Endodermal cell (in vitro differentiated cells): ENCODE results near the gene MPDZ. TPM values are rescaled to one million over a fixed set of nuclear protein-coding genes. Genes with fewer than 3 reads are reported as not detected.

Experiments used
- DNase-seq: peaks from one replicate; pipeline ENCODE4 v3.0.0-alpha.2; 2017
- H3K27ac ChIP-seq: 2 replicates; pipeline ENCODE4 v1.5.1; 2013; ENCODE audit warnings: mild to moderate bottlenecking, low read depth, low read length, moderate library complexity
- H3K27me3 ChIP-seq: 2 replicates; pipeline ENCODE4 v1.6.1; 2013; ENCODE audit warnings: mild to moderate bottlenecking, low read length, moderate library complexity; ENCODE audit not compliant: insufficient read depth, control insufficient read depth, poor library complexity, severe bottlenecking
- H3K36me3 ChIP-seq: 2 replicates; pipeline ENCODE4 v1.7.0; 2013; ENCODE audit warnings: mild to moderate bottlenecking, low read length, moderate library complexity; ENCODE audit not compliant: control insufficient read depth, insufficient read depth
- H3K4me1 ChIP-seq: one replicate; pipeline ENCODE4 v1.7.0; 2013; ENCODE audit warnings: low read length; ENCODE audit not compliant: control insufficient read depth, insufficient read depth
- H3K4me3 ChIP-seq: 2 replicates; pipeline ENCODE4 v1.5.1; 2013; ENCODE audit warnings: mild to moderate bottlenecking, low read length, moderate library complexity
- H3K9ac ChIP-seq: 2 replicates; pipeline ENCODE4 v1.6.1; 2013; ENCODE audit warnings: mild to moderate bottlenecking, low read length, moderate library complexity; ENCODE audit not compliant: poor library complexity, severe bottlenecking; ENCODE audit errors: extremely low read depth
- H3K9me3 ChIP-seq: 2 replicates; pipeline ENCODE4 v1.6.1; 2013; ENCODE audit warnings: mild to moderate bottlenecking, low read length, moderate library complexity; ENCODE audit not compliant: control insufficient read depth
- H3K27ac Mint-ChIP-seq: 2 replicates; pipeline ENCODE4 v1.8.0; 2020; ENCODE audit warnings: mixed read lengths
- H3K27me3 Mint-ChIP-seq: 2 replicates; pipeline ENCODE4 v1.8.0; 2021; ENCODE audit warnings: mild to moderate bottlenecking, mixed read lengths; ENCODE audit not compliant: insufficient read depth
- H3K36me3 Mint-ChIP-seq: 2 replicates; pipeline ENCODE4 v1.8.0; 2020; ENCODE audit warnings: low read depth, mixed read lengths
- H3K4me1 Mint-ChIP-seq: 2 replicates; pipeline ENCODE4 v1.8.0; 2020; ENCODE audit warnings: mixed read lengths
- H3K4me3 Mint-ChIP-seq: 2 replicates; pipeline ENCODE4 v1.8.0; 2020; ENCODE audit warnings: mild to moderate bottlenecking, moderate library complexity, mixed read lengths
- H3K9me3 Mint-ChIP-seq: 2 replicates; pipeline ENCODE4 v1.8.0; 2020; ENCODE audit warnings: mild to moderate bottlenecking, mixed read lengths
- CTCF ChIP-seq: fragments of 200-600 bp; sonication (generic); conservative IDR thresholded peaks from 2 replicates; pipeline ENCODE4 v1.5.0; 2021; ENCODE audit warnings: antibody characterized with exemption, mild to moderate bottlenecking
- WGBS, 2 experiments: methylation state at CpG; one replicate each; pipeline versions ENCODE4 v1.1.5 to v1.1.7; 2013; ENCODE audit warnings: missing lambda C conversion rate in 2 of 2, mixed read lengths in 1 of 2; ENCODE audit not compliant: insufficient coverage in 1 of 2, insufficient read length in 1 of 2; 5-methylcytosine and 5-hydroxymethylcytosine counted together
- total RNA-seq, 2 donors: library from RNA; stranded (reverse); fragmentation: NEBNext Ultra II Directional in 1 of 2; extraction: Animal tissue kit (Norgen Biotek cat#: 25700) in 1 of 2; gene quantifications; 2 replicates in 1 of 2; 3 replicates in 1 of 2; pipeline ENCODE4 v1.2.1, GENCODE V29; 2021

The MPDZ gene
- total RNA-seq, 2 donors from 2014 or later, result 38.0 to 44.0 TPM

DNA sequence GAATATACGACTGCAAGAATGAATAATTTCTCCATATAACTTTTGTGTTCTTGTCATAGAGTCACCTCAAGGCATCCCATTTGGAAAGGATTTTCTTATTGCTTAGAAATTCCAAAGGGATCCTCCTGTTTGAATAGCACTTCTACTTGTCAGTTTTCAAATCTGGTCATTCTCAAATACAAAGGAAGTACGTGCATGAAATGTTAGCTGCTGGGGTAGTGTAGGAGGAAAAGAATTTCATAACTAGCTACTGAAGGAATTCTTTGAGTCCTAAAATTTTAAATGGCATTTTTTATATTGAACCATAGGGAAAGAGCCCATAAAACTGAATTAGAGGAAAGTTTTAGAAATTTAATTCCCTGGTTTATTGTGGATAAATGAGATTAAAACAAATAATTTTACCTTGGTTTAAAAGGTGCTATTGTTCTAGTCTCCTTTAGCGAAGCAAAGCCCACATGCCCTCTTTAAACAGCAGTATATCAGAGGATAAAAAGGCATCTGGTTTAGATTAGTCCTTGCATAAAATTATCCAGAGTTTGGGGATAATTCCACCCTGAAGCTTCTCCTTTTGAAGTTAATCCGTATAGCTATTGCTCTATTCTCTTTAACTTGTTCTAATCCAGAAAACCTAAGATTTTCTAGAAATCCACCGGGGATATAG is 2.0 kb upstream of the MPDZ start:
- Mint-ChIP-seq H3K27ac (no peak overlapping the region), H3K9me3 (no peaks in the 10 kb centered on the region), H3K36me3 (no peaks in the 10 kb centered on the region), H3K4me3 (no peak overlapping the region), H3K27me3 (no peaks in the 10 kb centered on the region), H3K4me1 (peaks cover 8% of the 10 kb centered on the region)
- H3K27me3 ChIP-seq, result no peaks in the 10 kb centered on the region
- H3K4me3 ChIP-seq, result no peak overlapping the region
- no peaks in the 10 kb centered on the region for H3K9me3 ChIP-seq
- no peak overlapping the region for H3K9ac ChIP-seq
- no peak for TF ChIP-seq CTCF
- no peaks in the 10 kb centered on the region for H3K36me3 ChIP-seq
- no peak overlapping the region for H3K27ac ChIP-seq
- H3K4me1 ChIP-seq, result no peaks in the 10 kb centered on the region
- no peak for DNase-seq
- WGBS, 2 experiments, result 86 to 97% methylated on average over 3 to 4 of the region's 5 CpGs

- peak overlapping the region; percentile 92 for H3K27ac ChIP-seq
- 0 to 1% methylated on average over 12 to 53 of the region's 67 CpGs for WGBS, 2 experiments
- peak overlapping the region; percentile 90 for H3K27ac Mint-ChIP-seq
These were observed 885 bp downstream of the MPDZ start for GRCh38 chr9:13278368-13279246.

GRCh38 chr9:13278023-13278367 is 1.5 kb downstream of the MPDZ start:
- Histone ChIP-seq H3K27ac (peak overlapping the region; percentile 92), H3K4me1 (no peaks in the 10 kb centered on the region), H3K9ac (peak overlapping the region; percentile 58), H3K4me3 (peak overlapping the region; percentile 89), H3K27me3 (no peaks in the 10 kb centered on the region), H3K9me3 (no peaks in the 10 kb centered on the region), H3K36me3 (no peaks in the 10 kb centered on the region)
- Mint-ChIP-seq H3K4me1 (peaks cover 22% of the 10 kb centered on the region), H3K4me3 (peak overlapping the region; percentile 77), H3K36me3 (no peaks in the 10 kb centered on the region), H3K27me3 (no peaks in the 10 kb centered on the region), H3K27ac (peak overlapping the region; percentile 90), H3K9me3 (no peaks in the 10 kb centered on the region)
- DNase-seq, result no peak
- 20 to 30% methylated on average over 5 to 10 of the region's 10 CpGs for WGBS, 2 experiments
- TF ChIP-seq CTCF, result no peak

More at GRCh38 chr9:13278368-13279246, 885 bp downstream of the MPDZ start:
- peak; percentile 83 for DNase-seq
- TF ChIP-seq CTCF, result peak; percentile 29
- no peaks in the 10 kb centered on the region for H3K36me3 ChIP-seq
- H3K4me1 Mint-ChIP-seq, result peaks cover 22% of the 10 kb centered on the region
- H3K9me3 ChIP-seq, result no peaks in the 10 kb centered on the region
- H3K4me1 ChIP-seq, result no peaks in the 10 kb centered on the region
- no peaks in the 10 kb centered on the region for H3K9me3 Mint-ChIP-seq
- no peaks in the 10 kb centered on the region for H3K36me3 Mint-ChIP-seq
- H3K27me3 Mint-ChIP-seq, result no peaks in the 10 kb centered on the region
- no peaks in the 10 kb centered on the region for H3K27me3 ChIP-seq
- peak overlapping the region; percentile 58 for H3K9ac ChIP-seq
- peak overlapping the region; percentile 89 for H3K4me3 ChIP-seq
- peak overlapping the region; percentile 77 for H3K4me3 Mint-ChIP-seq
